Smooth muscle cell (in vitro differentiated cells): Measurements from ENCODE around the gene UCKL1. TPM values are rescaled to one million over a fixed set of nuclear protein-coding genes. Genes with fewer than 3 reads are reported as not detected.
"Not testable (repeated sequence)": the region's sequence is repeated elsewhere in the genome, so short reads cannot be mapped to it uniquely, and the experiment has no call there.

Experiments
- DNase-seq: peaks from one replicate; lab custom pipeline; 2025; ENCODE audit not compliant: unreplicated experiment; lab: John Stamatoyannopoulos, UW
- H2AFZ ChIP-seq: fragments of 200-600 bp; sonication (generic); 2 replicates; pipeline ENCODE4 v1.6.0; 2016; ENCODE audit warnings: antibody characterized with exemption, low read depth, mild to moderate bottlenecking
- H3F3A ChIP-seq: fragments of 200-600 bp; sonication (generic); 2 replicates; pipeline ENCODE4 v1.6.0; 2017; ENCODE audit warnings: antibody characterized with exemption, low read depth
- H3K27ac ChIP-seq: fragments of 200-600 bp; sonication (generic); 2 replicates; pipeline ENCODE4 v1.5.1; 2016; ENCODE audit warnings: low read depth, mild to moderate bottlenecking
- H3K27me3 ChIP-seq: fragments of 200-600 bp; sonication (generic); 2 replicates; pipeline ENCODE4 v1.6.1; 2016; ENCODE audit warnings: low read depth, mild to moderate bottlenecking
- H3K36me3 ChIP-seq: fragments of 200-600 bp; sonication (generic); 2 replicates; pipeline ENCODE4 v1.5.1; 2016; ENCODE audit warnings: low read depth
- H3K4me1 ChIP-seq: fragments of 200-600 bp; sonication (generic); 2 replicates; pipeline ENCODE4 v1.5.1; 2016; ENCODE audit warnings: low read depth
- H3K4me2 ChIP-seq: fragments of 200-600 bp; sonication (generic); 2 replicates; pipeline ENCODE4 v1.6.0; 2016; ENCODE audit warnings: mild to moderate bottlenecking
- H3K4me3 ChIP-seq: fragments of 200-600 bp; sonication (generic); 2 replicates; pipeline ENCODE4 v1.5.1; 2016; ENCODE audit warnings: mild to moderate bottlenecking
- H3K79me2 ChIP-seq: fragments of 200-600 bp; sonication (generic); 2 replicates; pipeline ENCODE4 v1.6.0; 2016; ENCODE audit warnings: low read depth, mild to moderate bottlenecking
- H3K9ac ChIP-seq: fragments of 200-600 bp; sonication (generic); 2 replicates; pipeline ENCODE4 v1.6.0; 2016; ENCODE audit warnings: low read depth
- H3K9me3 ChIP-seq: fragments of 200-600 bp; sonication (generic); replicated peaks from 2 replicates; pipeline ENCODE4 v1.5.1; 2016; ENCODE audit warnings: low read depth
- H4K20me1 ChIP-seq: fragments of 200-600 bp; sonication (generic); 2 replicates; pipeline ENCODE4 v1.6.0; 2016; ENCODE audit warnings: low read depth
- WGBS: methylation state at CpG from one replicate; pipeline ENCODE4 v1.1.7; 2016; ENCODE audit warnings: low lambda C conversion rate; 5-methylcytosine and 5-hydroxymethylcytosine counted together
- polyA plus RNA-seq: library from polyadenylated mRNA; unstranded; fragments of >200 nt; fragmentation: Nextera tagmentation; extraction: Ambion mirVana; gene quantifications from 2 replicates; pipeline ENCODE4 v1.2.1, GENCODE V29; 2016
- total RNA-seq: library from RNA; depleted of rRNA; stranded (reverse); fragments of >200 nt; gene quantifications from 2 replicates; pipeline ENCODE4 v1.2.3, GENCODE V29; 2014
- TF ChIP-seq, protein P1 (sequence below): fragments of 200-600 bp; sonication (generic); IDR thresholded peaks from 2 replicates; pipeline ENCODE4 v1.5.1; 2017; ENCODE audit warnings: borderline replicate concordance, mild to moderate bottlenecking, antibody characterized with exemption; ENCODE audit not compliant: insufficient read depth, poor library complexity, severe bottlenecking

Gene UCKL1
- total and polyA plus RNA-seq, 2 experiments from 2014 or later, result 17.2 to 22.6 TPM

DNA sequence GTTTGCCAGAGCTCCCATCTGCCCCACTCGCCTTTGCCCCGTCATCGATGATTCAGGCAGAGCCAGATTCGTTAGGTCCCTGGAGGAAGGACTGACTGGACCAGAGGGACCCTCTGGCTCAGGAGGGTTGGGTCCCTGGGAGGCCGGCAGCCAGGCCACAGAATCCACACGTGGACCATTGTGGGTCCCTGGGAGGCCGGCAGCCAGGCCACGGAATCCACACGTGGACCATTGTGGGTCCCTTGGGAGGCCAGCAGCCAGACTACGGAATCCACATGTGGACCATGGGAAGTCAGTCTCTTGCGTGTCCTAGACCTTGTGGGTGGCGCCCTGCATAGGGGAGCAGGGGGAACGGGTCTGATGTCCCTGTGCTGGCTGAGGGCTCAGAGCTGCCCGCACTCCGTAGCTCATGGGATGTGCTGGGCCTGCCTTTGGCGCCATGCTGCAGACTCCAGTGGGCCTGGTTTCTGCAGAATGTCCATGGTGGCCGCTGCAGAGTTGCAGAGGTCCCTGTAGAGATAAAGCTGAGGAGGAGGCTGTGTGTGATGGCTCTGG is 23.5 kb downstream of the UCKL1 start:
- H2AFZ ChIP-seq, result no peak overlapping the region
- no peaks in the 10 kb centered on the region for H3K4me1 ChIP-seq
- H4K20me1 ChIP-seq, result peaks cover 79% of the 10 kb centered on the region
- no peak overlapping the region for H3K9ac ChIP-seq
- TF ChIP-seq, protein P1, sequence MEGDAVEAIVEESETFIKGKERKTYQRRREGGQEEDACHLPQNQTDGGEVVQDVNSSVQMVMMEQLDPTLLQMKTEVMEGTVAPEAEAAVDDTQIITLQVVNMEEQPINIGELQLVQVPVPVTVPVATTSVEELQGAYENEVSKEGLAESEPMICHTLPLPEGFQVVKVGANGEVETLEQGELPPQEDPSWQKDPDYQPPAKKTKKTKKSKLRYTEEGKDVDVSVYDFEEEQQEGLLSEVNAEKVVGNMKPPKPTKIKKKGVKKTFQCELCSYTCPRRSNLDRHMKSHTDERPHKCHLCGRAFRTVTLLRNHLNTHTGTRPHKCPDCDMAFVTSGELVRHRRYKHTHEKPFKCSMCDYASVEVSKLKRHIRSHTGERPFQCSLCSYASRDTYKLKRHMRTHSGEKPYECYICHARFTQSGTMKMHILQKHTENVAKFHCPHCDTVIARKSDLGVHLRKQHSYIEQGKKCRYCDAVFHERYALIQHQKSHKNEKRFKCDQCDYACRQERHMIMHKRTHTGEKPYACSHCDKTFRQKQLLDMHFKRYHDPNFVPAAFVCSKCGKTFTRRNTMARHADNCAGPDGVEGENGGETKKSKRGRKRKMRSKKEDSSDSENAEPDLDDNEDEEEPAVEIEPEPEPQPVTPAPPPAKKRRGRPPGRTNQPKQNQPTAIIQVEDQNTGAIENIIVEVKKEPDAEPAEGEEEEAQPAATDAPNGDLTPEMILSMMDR, result no peak
- H3K36me3 ChIP-seq, result no peaks in the 10 kb centered on the region
- peaks cover 2% of the 10 kb centered on the region for H3F3A ChIP-seq
- 96% methylated on average over 17 of the region's 17 CpGs for WGBS
- H3K27me3 ChIP-seq, result no peaks in the 10 kb centered on the region
- no peaks in the 10 kb centered on the region for H3K9me3 ChIP-seq
- H3K4me3 ChIP-seq, result no peak overlapping the region
- H3K79me2 ChIP-seq, result peaks cover 3% of the 10 kb centered on the region
- H3K27ac ChIP-seq, result no peak overlapping the region
- DNase-seq, result no peak
- no peak overlapping the region for H3K4me2 ChIP-seq

DNA sequence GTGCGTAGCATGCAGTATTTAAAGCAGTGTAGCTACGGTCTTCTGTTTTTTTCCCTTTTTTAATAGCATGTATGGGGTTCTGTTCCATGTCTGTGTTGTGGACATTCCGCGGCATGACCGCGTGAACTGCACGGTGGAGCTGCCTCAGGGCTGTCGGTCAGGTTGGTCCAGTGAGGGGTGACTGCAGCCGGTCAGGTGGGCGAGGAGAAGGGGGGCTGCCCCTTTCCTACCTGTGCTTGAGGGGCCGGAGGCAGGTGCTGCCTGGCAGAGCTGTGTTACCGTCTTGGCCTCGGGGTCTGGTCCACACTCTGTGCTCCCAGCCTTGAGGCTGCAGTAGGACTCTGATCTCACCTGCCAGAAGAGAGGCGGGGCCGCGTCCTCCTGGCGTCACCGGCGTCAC is 24.5 kb downstream of the UCKL1 start:
- no peaks in the 10 kb centered on the region for H3K36me3 ChIP-seq
- no peak overlapping the region for H2AFZ ChIP-seq
- no peaks in the 10 kb centered on the region for H3K27me3 ChIP-seq
- peaks cover 79% of the 10 kb centered on the region for H4K20me1 ChIP-seq
- H3K4me2 ChIP-seq, result no peak overlapping the region
- H3K27ac ChIP-seq, result no peak overlapping the region
- H3K4me3 ChIP-seq, result no peak overlapping the region
- TF ChIP-seq, protein P1, result no peak
- no peak for DNase-seq
- no peaks in the 10 kb centered on the region for H3K4me1 ChIP-seq
- H3K79me2 ChIP-seq, result peaks cover 8% of the 10 kb centered on the region
- no peaks in the 10 kb centered on the region for H3K9me3 ChIP-seq
- 98% methylated on average over 19 of the region's 19 CpGs for WGBS
- H3K9ac ChIP-seq, result no peak overlapping the region
- H3F3A ChIP-seq, result no peaks in the 10 kb centered on the region

DNA sequence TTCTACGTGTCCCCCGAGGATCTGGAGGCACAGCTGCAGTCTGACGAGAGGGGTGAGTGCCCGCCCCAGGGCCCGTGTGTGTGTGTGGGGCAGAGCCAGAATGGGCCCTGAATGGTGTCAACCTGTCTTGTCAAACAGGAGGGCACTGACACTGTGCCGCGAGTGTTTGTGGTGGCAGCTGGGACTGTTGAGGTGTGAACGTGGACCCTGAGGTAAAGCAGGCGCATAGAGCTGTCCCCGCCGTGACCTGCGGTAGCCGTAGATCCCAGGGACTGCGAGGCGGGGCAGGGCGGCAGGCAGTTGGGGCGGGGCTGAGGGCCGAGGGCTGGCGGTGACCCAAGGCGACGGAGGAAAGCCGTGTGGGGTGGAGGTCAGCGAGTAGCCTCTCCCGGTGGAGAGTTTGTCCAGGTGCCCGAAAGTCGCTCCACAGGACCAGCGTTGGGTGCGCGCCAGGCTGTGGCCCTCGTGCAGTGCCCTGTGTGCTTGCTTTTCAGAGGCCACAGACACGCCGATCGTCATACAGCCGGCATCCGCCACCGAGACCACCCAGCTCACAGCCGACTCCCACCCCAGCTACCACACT is 25.2 kb downstream of the UCKL1 start:
- no peaks in the 10 kb centered on the region for H3K27me3 ChIP-seq
- H3K4me1 ChIP-seq, result no peaks in the 10 kb centered on the region
- H2AFZ ChIP-seq, result no peak overlapping the region
- H3K9ac ChIP-seq, result no peak overlapping the region
- DNase-seq, result no peak
- TF ChIP-seq, protein P1, result no peak
- H3K9me3 ChIP-seq, result no peaks in the 10 kb centered on the region
- H3K27ac ChIP-seq, result no peak overlapping the region
- H3K79me2 ChIP-seq, result peaks cover 15% of the 10 kb centered on the region
- H3K4me3 ChIP-seq, result no peak overlapping the region
- H3F3A ChIP-seq, result no peaks in the 10 kb centered on the region
- H3K36me3 ChIP-seq, result no peaks in the 10 kb centered on the region
- no peak overlapping the region for H3K4me2 ChIP-seq
- H4K20me1 ChIP-seq, result peaks cover 79% of the 10 kb centered on the region
- whole genome bisulfite sequencing, result 97% methylated on average over 25 of the region's 37 CpGs

DNA sequence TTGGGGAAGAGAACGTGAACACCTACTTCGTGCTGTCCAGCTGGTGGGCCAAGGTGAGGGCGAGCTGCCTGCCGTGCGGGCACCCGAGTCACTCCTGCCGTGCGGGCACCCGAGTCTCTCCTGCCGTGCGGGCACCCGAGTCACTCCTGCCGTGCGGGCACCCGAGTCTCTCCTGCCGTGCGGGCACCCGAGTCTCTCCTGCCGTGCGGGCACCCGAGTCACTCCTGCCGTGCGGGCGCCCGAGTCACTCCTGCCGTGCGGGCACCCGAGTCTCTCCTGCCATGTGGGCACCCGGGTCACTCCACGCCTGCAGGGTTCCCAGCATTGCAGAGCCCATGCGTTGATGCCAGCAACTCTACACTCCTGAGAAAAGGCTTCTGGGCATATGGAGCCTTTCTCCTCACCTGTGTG is 26.7 kb downstream of the UCKL1 start:
- peaks cover 28% of the 10 kb centered on the region for H3K79me2 ChIP-seq
- not testable (repeated sequence) for H2AFZ ChIP-seq, DNase-seq

More for the DNA sequence above, 26.7 kb downstream of the UCKL1 start:
- not testable (repeated sequence) for H3F3A ChIP-seq, H3K9ac ChIP-seq, H3K36me3 ChIP-seq, H3K4me3 ChIP-seq, H3K27me3 ChIP-seq, H3K4me2 ChIP-seq, H3K27ac ChIP-seq, H3K9me3 ChIP-seq, H3K4me1 ChIP-seq
- H4K20me1 ChIP-seq, result peaks cover 79% of the 10 kb centered on the region
- over 99% methylated on average over 28 of the region's 31 CpGs for WGBS
